Neural cell (in vitro differentiated cells): ENCODE data around the gene GRIK2. TPM values are rescaled to one million over a fixed set of nuclear protein-coding genes. Genes with fewer than 3 reads are reported as not detected.

ENCODE experiments used
- H2AFZ ChIP-seq: fragments of 200-600, 300-800 bp; sonication (generic), shearing (Covaris generic); 2 replicates; pipeline ENCODE4 v1.6.0; 2014; ENCODE audit warnings: low read depth, mild to moderate bottlenecking, antibody characterized with exemption, low read length, moderate library complexity
- H3F3A ChIP-seq: fragments of 200-600 bp; shearing (Covaris generic); 2 replicates; pipeline ENCODE4 v1.6.1; 2016; ENCODE audit warnings: mild to moderate bottlenecking, moderate library complexity, mixed read lengths, antibody characterized with exemption, low read length; ENCODE audit not compliant: insufficient read depth, poor library complexity, severe bottlenecking
- H3K27ac ChIP-seq: fragments of 200-600, 300-800 bp; sonication (generic), shearing (Covaris generic); 2 replicates; pipeline ENCODE4 v1.5.1; 2014; ENCODE audit warnings: mild to moderate bottlenecking, low read length, moderate library complexity
- H3K27me3 ChIP-seq: fragments of 300-800, 200-600 bp; sonication (generic), shearing (Covaris generic); 2 replicates; pipeline ENCODE4 v1.6.0; 2014; ENCODE audit warnings: mild to moderate bottlenecking, low read depth, low read length, moderate library complexity; ENCODE audit not compliant: insufficient read depth
- H3K36me3 ChIP-seq: fragments of 300-800, 200-600 bp; sonication (generic), shearing (Covaris generic); 2 replicates; pipeline ENCODE4 v1.5.1; 2014; ENCODE audit warnings: mild to moderate bottlenecking, antibody characterized with exemption, low read length, moderate library complexity; ENCODE audit not compliant: insufficient read depth
- H3K4me2 ChIP-seq: fragments of 300-800, 200-600 bp; sonication (generic), shearing (Covaris generic); 2 replicates; pipeline ENCODE4 v1.6.0; 2014; ENCODE audit warnings: mild to moderate bottlenecking, low read length
- H3K4me3 ChIP-seq: fragments of 300-800, 200-600 bp; sonication (generic), shearing (Covaris generic); 2 replicates; pipeline ENCODE4 v1.5.1; 2014; ENCODE audit warnings: mild to moderate bottlenecking, low read length, moderate library complexity
- H3K79me2 ChIP-seq: fragments of 200-600 bp; shearing (Covaris generic); replicated peaks from 2 replicates; pipeline ENCODE4 v1.6.0; 2014; ENCODE audit warnings: mild to moderate bottlenecking, low read length, moderate library complexity; ENCODE audit not compliant: insufficient read depth
- H3K9ac ChIP-seq: fragments of 300-800, 200-600 bp; sonication (generic), shearing (Covaris generic); 2 replicates; pipeline ENCODE4 v1.6.1; 2016; ENCODE audit warnings: mild to moderate bottlenecking, low read length, mixed read lengths
- H3K9me2 ChIP-seq: fragments of 200-600 bp; shearing (Covaris generic); 2 replicates; pipeline ENCODE4 v1.6.1; 2016; ENCODE audit warnings: mild to moderate bottlenecking, low read length, mixed read lengths; ENCODE audit not compliant: insufficient read depth
- H3K9me3 ChIP-seq: fragments of 200-600, 300-800 bp; sonication (generic), shearing (Covaris generic); 2 replicates; pipeline ENCODE4 v1.6.1; 2016; ENCODE audit warnings: mild to moderate bottlenecking, mixed run types, low read length, moderate library complexity, mixed read lengths
- H4K20me1 ChIP-seq: fragments of 200-600 bp; shearing (Covaris generic); 2 replicates; pipeline ENCODE4 v1.6.1; 2016; ENCODE audit warnings: mild to moderate bottlenecking, mixed run types; ENCODE audit not compliant: insufficient read depth
- EP300 ChIP-seq: fragments of 450-650 bp; conservative IDR thresholded peaks from 2 replicates; pipeline ENCODE4 v1.6.1; 2014; ENCODE audit warnings: antibody characterized with exemption, mild to moderate bottlenecking, moderate library complexity; ENCODE audit not compliant: poor library complexity, severe bottlenecking
- EZH2 ChIP-seq: fragments of 200-600, 300-800 bp; shearing (Covaris generic), sonication (generic); IDR thresholded peaks from 2 replicates; pipeline ENCODE4 v1.6.1; 2014; ENCODE audit warnings: antibody characterized with exemption, low read length, borderline replicate concordance, mild to moderate bottlenecking; ENCODE audit not compliant: insufficient read depth, poor library complexity, severe bottlenecking
- MXI1 ChIP-seq: fragments of 450-650 bp; conservative IDR thresholded peaks from 2 replicates; pipeline ENCODE4 v1.6.1; 2014; ENCODE audit warnings: antibody characterized with exemption, mild to moderate bottlenecking; ENCODE audit not compliant: poor library complexity, severe bottlenecking
- POLR2AphosphoS5 ChIP-seq: IDR thresholded peaks from 2 replicates; pipeline ENCODE4 v1.6.1; 2012
- RAD21 ChIP-seq: fragments of 450-650 bp; conservative IDR thresholded peaks from 2 replicates; pipeline ENCODE4 v1.6.1; 2014; ENCODE audit warnings: antibody characterized with exemption, mild to moderate bottlenecking, moderate library complexity
- SMC3 ChIP-seq: fragments of 450-650 bp; conservative IDR thresholded peaks from 2 replicates; pipeline ENCODE4 v1.6.1; 2014; ENCODE audit warnings: antibody characterized with exemption, mild to moderate bottlenecking, moderate library complexity; ENCODE audit not compliant: poor library complexity
- TAF1 ChIP-seq: IDR thresholded peaks from 2 replicates; pipeline ENCODE4 v1.6.1; 2012; ENCODE audit warnings: low read depth
- polyA plus RNA-seq: library from polyadenylated mRNA; depleted of rRNA; stranded (reverse); fragments of >200 nt; gene quantifications from 2 replicates; pipeline ENCODE4 v1.2.3, GENCODE V29; 2014
- TF ChIP-seq, protein P1 (sequence below): fragments of 450-650 bp; IDR thresholded peaks from 2 replicates; pipeline ENCODE4 v1.5.1; 2014; ENCODE audit warnings: antibody characterized with exemption, mild to moderate bottlenecking, moderate library complexity; ENCODE audit not compliant: poor library complexity, severe bottlenecking
- TF ChIP-seq, protein P2 (sequence below): IDR thresholded peaks from 2 replicates; pipeline ENCODE4 v1.6.1; 2012; ENCODE audit warnings: borderline replicate concordance

GRIK2 gene
- polyA plus RNA-seq, 1 donor from 2014 or later: 106 TPM

DNA sequence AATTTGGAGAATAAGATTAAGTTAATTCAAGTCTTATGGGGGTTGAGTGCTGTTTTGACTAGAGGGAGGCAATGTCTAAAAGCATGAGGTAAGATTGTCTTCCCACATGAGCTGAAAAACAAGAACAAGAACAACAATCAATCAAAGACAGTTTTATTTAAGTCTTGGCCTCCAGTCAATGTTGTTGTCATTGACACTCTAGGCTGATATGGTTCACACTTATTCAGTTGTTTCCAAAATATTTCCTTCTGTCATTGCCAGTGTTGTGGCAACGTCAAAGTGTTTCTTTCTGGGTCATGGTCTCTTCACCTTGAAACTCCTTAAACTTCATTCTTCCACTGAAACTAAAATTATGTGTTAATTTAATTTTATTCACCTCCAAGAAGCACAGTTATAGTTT, 72.4 kb downstream of the GRIK2 start:
- no peaks in the 10 kb centered on the region for H3K9me3 ChIP-seq
- no peaks in the 10 kb centered on the region for H4K20me1 ChIP-seq
- H3K4me3 ChIP-seq: no peak overlapping the region
- no peaks in the 10 kb centered on the region for H3K79me2 ChIP-seq
- no peaks in the 10 kb centered on the region for H3K36me3 ChIP-seq
- no peak overlapping the region for H3K4me2 ChIP-seq
- H3K27ac ChIP-seq: no peak overlapping the region
- no peak overlapping the region for H2AFZ ChIP-seq
- no peak overlapping the region for H3K9ac ChIP-seq
- no peaks in the 10 kb centered on the region for H3K9me2 ChIP-seq
- no peaks in the 10 kb centered on the region for H3K27me3 ChIP-seq
- H3F3A ChIP-seq: no peaks in the 10 kb centered on the region
- TF ChIP-seq EP300 (no peak), POLR2AphosphoS5 (no peak), SMC3 (no peak), MXI1 (no peak), RAD21 (no peak), EZH2 (no peak), TAF1 (no peak)
- TF ChIP-seq, protein P1, sequence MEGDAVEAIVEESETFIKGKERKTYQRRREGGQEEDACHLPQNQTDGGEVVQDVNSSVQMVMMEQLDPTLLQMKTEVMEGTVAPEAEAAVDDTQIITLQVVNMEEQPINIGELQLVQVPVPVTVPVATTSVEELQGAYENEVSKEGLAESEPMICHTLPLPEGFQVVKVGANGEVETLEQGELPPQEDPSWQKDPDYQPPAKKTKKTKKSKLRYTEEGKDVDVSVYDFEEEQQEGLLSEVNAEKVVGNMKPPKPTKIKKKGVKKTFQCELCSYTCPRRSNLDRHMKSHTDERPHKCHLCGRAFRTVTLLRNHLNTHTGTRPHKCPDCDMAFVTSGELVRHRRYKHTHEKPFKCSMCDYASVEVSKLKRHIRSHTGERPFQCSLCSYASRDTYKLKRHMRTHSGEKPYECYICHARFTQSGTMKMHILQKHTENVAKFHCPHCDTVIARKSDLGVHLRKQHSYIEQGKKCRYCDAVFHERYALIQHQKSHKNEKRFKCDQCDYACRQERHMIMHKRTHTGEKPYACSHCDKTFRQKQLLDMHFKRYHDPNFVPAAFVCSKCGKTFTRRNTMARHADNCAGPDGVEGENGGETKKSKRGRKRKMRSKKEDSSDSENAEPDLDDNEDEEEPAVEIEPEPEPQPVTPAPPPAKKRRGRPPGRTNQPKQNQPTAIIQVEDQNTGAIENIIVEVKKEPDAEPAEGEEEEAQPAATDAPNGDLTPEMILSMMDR: no peak
- TF ChIP-seq, protein P2, sequence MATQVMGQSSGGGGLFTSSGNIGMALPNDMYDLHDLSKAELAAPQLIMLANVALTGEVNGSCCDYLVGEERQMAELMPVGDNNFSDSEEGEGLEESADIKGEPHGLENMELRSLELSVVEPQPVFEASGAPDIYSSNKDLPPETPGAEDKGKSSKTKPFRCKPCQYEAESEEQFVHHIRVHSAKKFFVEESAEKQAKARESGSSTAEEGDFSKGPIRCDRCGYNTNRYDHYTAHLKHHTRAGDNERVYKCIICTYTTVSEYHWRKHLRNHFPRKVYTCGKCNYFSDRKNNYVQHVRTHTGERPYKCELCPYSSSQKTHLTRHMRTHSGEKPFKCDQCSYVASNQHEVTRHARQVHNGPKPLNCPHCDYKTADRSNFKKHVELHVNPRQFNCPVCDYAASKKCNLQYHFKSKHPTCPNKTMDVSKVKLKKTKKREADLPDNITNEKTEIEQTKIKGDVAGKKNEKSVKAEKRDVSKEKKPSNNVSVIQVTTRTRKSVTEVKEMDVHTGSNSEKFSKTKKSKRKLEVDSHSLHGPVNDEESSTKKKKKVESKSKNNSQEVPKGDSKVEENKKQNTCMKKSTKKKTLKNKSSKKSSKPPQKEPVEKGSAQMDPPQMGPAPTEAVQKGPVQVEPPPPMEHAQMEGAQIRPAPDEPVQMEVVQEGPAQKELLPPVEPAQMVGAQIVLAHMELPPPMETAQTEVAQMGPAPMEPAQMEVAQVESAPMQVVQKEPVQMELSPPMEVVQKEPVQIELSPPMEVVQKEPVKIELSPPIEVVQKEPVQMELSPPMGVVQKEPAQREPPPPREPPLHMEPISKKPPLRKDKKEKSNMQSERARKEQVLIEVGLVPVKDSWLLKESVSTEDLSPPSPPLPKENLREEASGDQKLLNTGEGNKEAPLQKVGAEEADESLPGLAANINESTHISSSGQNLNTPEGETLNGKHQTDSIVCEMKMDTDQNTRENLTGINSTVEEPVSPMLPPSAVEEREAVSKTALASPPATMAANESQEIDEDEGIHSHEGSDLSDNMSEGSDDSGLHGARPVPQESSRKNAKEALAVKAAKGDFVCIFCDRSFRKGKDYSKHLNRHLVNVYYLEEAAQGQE: no peak

DNA sequence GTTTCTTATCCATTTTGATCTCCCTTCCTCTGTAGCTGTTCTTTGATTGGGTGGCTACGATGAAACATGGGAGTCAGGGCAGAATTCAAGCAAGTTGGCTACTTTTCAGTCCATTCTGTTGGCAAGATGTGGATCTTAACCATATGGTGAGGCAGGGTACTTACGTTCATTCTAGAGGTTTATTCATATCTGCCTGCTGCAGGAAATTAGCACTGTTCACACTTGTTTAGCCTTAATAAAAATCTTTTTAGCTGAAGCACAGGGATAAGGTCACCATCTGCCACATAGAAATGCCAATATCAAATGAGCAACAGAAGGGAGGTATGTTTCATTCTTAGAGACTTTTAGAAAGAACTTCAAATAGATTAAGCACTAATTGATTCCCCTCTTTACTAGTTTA, 83.9 kb downstream of the GRIK2 start:
- Histone ChIP-seq H3K9me2 (no peaks in the 10 kb centered on the region), H3K27me3 (no peaks in the 10 kb centered on the region), H3F3A (no peaks in the 10 kb centered on the region), H2AFZ (no peak overlapping the region), H3K9me3 (no peaks in the 10 kb centered on the region), H3K27ac (no peak overlapping the region), H4K20me1 (no peaks in the 10 kb centered on the region), H3K4me2 (no peak overlapping the region), H3K79me2 (no peaks in the 10 kb centered on the region), H3K36me3 (no peaks in the 10 kb centered on the region), H3K9ac (no peak overlapping the region), H3K4me3 (no peak overlapping the region)
- no peak for TF ChIP-seq SMC3
- TF ChIP-seq, protein P2: no peak
- no peak for TF ChIP-seq MXI1
- no peak for TF ChIP-seq POLR2AphosphoS5
- no peak for TF ChIP-seq RAD21
- TF ChIP-seq, protein P1: no peak
- TF ChIP-seq TAF1: no peak
